Neural progenitor cell (in vitro differentiated cells): Measurements from ENCODE around the gene FGF19. TPM values are rescaled to one million over a fixed set of nuclear protein-coding genes. Genes with fewer than 3 reads are reported as not detected.
A peak's percentile ranks its signal among the peaks of the same experiment; 100 is the strongest.

Experiments
- DNase-seq: peaks from one replicate; pipeline ENCODE4 v3.0.0-alpha.2; 2016; ENCODE audit warnings: low spot score
- H2AFZ ChIP-seq: fragments of 200-600 bp; sonication (generic); replicated peaks from 2 replicates; pipeline ENCODE4 v1.6.1; 2016; ENCODE audit warnings: antibody characterized with exemption
- H3F3A ChIP-seq: fragments of 200-600 bp; sonication (generic); 2 replicates; pipeline ENCODE4 v1.6.1; 2016; ENCODE audit warnings: antibody characterized with exemption, low read depth
- H3K27ac ChIP-seq: fragments of 200-600 bp; sonication (generic); 2 replicates; pipeline ENCODE4 v1.5.1; 2016; ENCODE audit warnings: mild to moderate bottlenecking
- H3K27me3 ChIP-seq: fragments of 200-600 bp; sonication (generic); 2 replicates; pipeline ENCODE4 v1.6.1; 2016; ENCODE audit warnings: mild to moderate bottlenecking, moderate library complexity
- H3K36me3 ChIP-seq: fragments of 200-600 bp; sonication (generic); 2 replicates; pipeline ENCODE4 v1.5.1; 2016
- H3K4me1 ChIP-seq: fragments of 200-600 bp; sonication (generic); 2 replicates; pipeline ENCODE4 v1.6.1; 2016; ENCODE audit warnings: mixed run types
- H3K4me2 ChIP-seq: fragments of 200-600 bp; sonication (generic); 2 replicates; pipeline ENCODE4 v1.6.1; 2016
- H3K4me3 ChIP-seq: fragments of 200-600 bp; sonication (generic); 2 replicates; pipeline ENCODE4 v1.5.1; 2016
- H3K79me2 ChIP-seq: fragments of 200-600 bp; sonication (generic); 2 replicates; pipeline ENCODE4 v1.6.1; 2016; ENCODE audit warnings: low read depth
- H3K9ac ChIP-seq: fragments of 200-600 bp; sonication (generic); 2 replicates; pipeline ENCODE4 v1.6.1; 2016
- H3K9me3 ChIP-seq: fragments of 200-600 bp; sonication (generic); 2 replicates; pipeline ENCODE4 v1.5.1; 2016; ENCODE audit warnings: low read depth
- H4K20me1 ChIP-seq: fragments of 200-600 bp; sonication (generic); 2 replicates; pipeline ENCODE4 v1.6.1; 2016; ENCODE audit warnings: low read depth
- H3K27ac Mint-ChIP-seq: 3 replicates; pipeline ENCODE4 v1.8.0; 2021; ENCODE audit warnings: mixed read lengths
- H3K27me3 Mint-ChIP-seq: 2 replicates; pipeline ENCODE4 v1.8.0; 2022; ENCODE audit warnings: low read depth, mild to moderate bottlenecking, inconsistent platforms, moderate library complexity, mixed read lengths; ENCODE audit not compliant: insufficient read depth
- H3K36me3 Mint-ChIP-seq: 3 replicates; pipeline ENCODE4 v1.8.0; 2021; ENCODE audit warnings: mixed read lengths
- H3K4me1 Mint-ChIP-seq: 3 replicates; pipeline ENCODE4 v1.8.0; 2021; ENCODE audit warnings: mixed read lengths
- H3K4me3 Mint-ChIP-seq: 3 replicates; pipeline ENCODE4 v1.8.0; 2021; ENCODE audit warnings: mild to moderate bottlenecking, moderate library complexity, mixed read lengths
- H3K9me3 Mint-ChIP-seq: 3 replicates; pipeline ENCODE4 v1.8.0; 2020; ENCODE audit warnings: mixed read lengths
- CTCF ChIP-seq: fragments of 200-600 bp; sonication (generic); IDR thresholded peaks from 2 replicates; pipeline ENCODE4 v1.5.1; 2017; ENCODE audit warnings: antibody characterized with exemption, mild to moderate bottlenecking
- EZH2 ChIP-seq: fragments of 200-600 bp; sonication (generic); IDR thresholded peaks from 2 replicates; pipeline ENCODE4 v1.6.1; 2017; ENCODE audit warnings: antibody characterized with exemption, mild to moderate bottlenecking, moderate library complexity
- EZH2phosphoT487 ChIP-seq: fragments of 200-600 bp; sonication (generic); IDR thresholded peaks from 2 replicates; pipeline ENCODE4 v1.6.1; 2017; ENCODE audit warnings: antibody characterized with exemption
- total RNA-seq: library from RNA; depleted of rRNA; stranded (reverse); fragments of >200 nt; gene quantifications from 2 replicates; pipeline ENCODE4 v1.2.3, GENCODE V29; 2015; ENCODE audit warnings: low replicate concordance

Gene FGF19
- total RNA-seq, 1 donor from 2014 or later: not detected

DNA sequence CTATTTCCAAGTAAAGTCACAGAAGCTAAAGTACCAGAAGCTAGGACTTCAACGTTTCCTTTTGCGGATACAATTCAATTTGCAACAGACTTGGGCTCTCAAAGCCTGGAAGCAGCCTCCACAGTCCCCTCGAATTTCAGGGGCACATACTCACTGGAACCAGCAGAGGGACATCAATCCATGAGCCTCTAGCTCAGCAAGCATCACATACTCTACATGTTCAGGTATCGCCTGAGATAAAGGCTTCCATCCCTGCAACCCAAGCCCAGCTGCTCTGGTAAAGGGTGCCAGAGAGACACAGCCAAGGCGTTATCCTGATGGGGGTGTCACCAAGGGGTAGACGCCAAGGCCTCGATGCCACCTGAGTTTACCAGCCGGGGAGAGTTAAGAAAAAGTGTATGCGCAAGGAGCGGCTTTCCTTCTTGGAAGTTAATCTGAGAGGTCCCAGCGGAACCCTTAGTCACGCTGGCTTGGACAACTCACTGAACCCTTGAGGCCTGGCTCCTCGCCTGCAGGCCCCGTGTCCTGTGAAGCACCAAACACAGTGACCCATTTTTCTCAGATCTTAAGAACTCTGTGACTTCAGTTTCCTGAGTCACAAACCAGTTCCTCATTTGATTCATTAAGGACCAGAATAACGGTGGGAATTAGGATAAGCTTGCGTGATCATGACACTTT lies 41.7 kb downstream of the FGF19 start:
- peaks cover 27% of the 10 kb centered on the region for H3F3A ChIP-seq
- peaks cover 7% of the 10 kb centered on the region for H3K27me3 Mint-ChIP-seq
- no peaks in the 10 kb centered on the region for H3K36me3 ChIP-seq
- peaks cover 19% of the 10 kb centered on the region for H3K4me1 ChIP-seq
- H3K4me3 ChIP-seq: no peak overlapping the region
- H3K4me3 Mint-ChIP-seq: no peak overlapping the region
- no peak overlapping the region for H3K9ac ChIP-seq
- no peaks in the 10 kb centered on the region for H3K27me3 ChIP-seq
- peaks cover 49% of the 10 kb centered on the region for H3K4me1 Mint-ChIP-seq
- no peaks in the 10 kb centered on the region for H3K9me3 ChIP-seq
- no peak for TF ChIP-seq EZH2phosphoT487
- TF ChIP-seq CTCF: peak; percentile 51
- no peak for TF ChIP-seq EZH2
- H4K20me1 ChIP-seq: peaks cover 6% of the 10 kb centered on the region
- H3K27ac Mint-ChIP-seq: peak overlapping the region; percentile 61
- H3K79me2 ChIP-seq: no peaks in the 10 kb centered on the region
- DNase-seq: peak; percentile 52
- H3K4me2 ChIP-seq: no peak overlapping the region
- H2AFZ ChIP-seq: no peak overlapping the region
- H3K9me3 Mint-ChIP-seq: no peaks in the 10 kb centered on the region
- H3K36me3 Mint-ChIP-seq: peaks cover 11% of the 10 kb centered on the region
- no peak overlapping the region for H3K27ac ChIP-seq

DNA sequence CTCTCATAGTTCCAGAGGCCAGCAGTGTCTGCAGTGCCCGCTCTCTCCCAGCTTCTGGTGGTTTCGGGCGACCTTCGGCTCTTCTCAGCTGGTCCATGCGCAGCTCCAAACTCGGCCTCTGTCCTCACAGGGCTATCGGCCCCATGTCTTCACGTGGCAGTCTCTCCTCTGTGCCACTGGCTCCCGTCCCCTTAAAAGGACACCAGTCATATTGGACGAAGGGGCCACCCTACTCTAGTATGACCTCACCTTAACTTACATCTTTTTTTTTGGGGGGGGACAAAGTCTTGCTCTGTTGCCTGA lies 42.5 kb downstream of the FGF19 start:
- TF ChIP-seq EZH2: no peak
- no peak for TF ChIP-seq EZH2phosphoT487
- TF ChIP-seq CTCF: no peak
- Histone ChIP-seq H3K9me3 (no peaks in the 10 kb centered on the region), H4K20me1 (peaks cover 6% of the 10 kb centered on the region), H3K36me3 (no peaks in the 10 kb centered on the region), H3K79me2 (no peaks in the 10 kb centered on the region), H3F3A (peaks cover 31% of the 10 kb centered on the region), H3K4me3 (no peak overlapping the region), H3K9ac (no peak overlapping the region), H2AFZ (no peak overlapping the region), H3K4me1 (peaks cover 23% of the 10 kb centered on the region), H3K4me2 (no peak overlapping the region), H3K27ac (no peak overlapping the region), H3K27me3 (no peaks in the 10 kb centered on the region)
- H3K36me3 Mint-ChIP-seq: peaks cover 11% of the 10 kb centered on the region
- H3K4me1 Mint-ChIP-seq: peaks cover 57% of the 10 kb centered on the region
- DNase-seq: no peak
- H3K27me3 Mint-ChIP-seq: peaks cover 7% of the 10 kb centered on the region
- H3K4me3 Mint-ChIP-seq: no peak overlapping the region
- H3K27ac Mint-ChIP-seq: no peak overlapping the region
- no peaks in the 10 kb centered on the region for H3K9me3 Mint-ChIP-seq

GRCh38 chr11:69660001-69660500 lies 43.8 kb downstream of the FGF19 start:
- no peaks in the 10 kb centered on the region for H3K79me2 ChIP-seq
- TF ChIP-seq CTCF (no peak), EZH2 (no peak), EZH2phosphoT487 (no peak)
- Mint-ChIP-seq H3K9me3 (no peaks in the 10 kb centered on the region), H3K4me3 (no peak overlapping the region), H3K36me3 (peaks cover 11% of the 10 kb centered on the region), H3K27ac (peak overlapping the region; percentile 99), H3K27me3 (peaks cover 11% of the 10 kb centered on the region), H3K4me1 (peaks cover 64% of the 10 kb centered on the region)
- H3K4me3 ChIP-seq: no peak overlapping the region
- no peaks in the 10 kb centered on the region for H3K27me3 ChIP-seq
- H3K4me2 ChIP-seq: no peak overlapping the region
- H4K20me1 ChIP-seq: peaks cover 6% of the 10 kb centered on the region
- H2AFZ ChIP-seq: no peak overlapping the region
- H3K4me1 ChIP-seq: peaks cover 23% of the 10 kb centered on the region
- no peaks in the 10 kb centered on the region for H3K36me3 ChIP-seq
- no peak overlapping the region for H3K9ac ChIP-seq
- DNase-seq: no peak
- no peaks in the 10 kb centered on the region for H3K9me3 ChIP-seq
- H3K27ac ChIP-seq: no peak overlapping the region
- H3F3A ChIP-seq: peaks cover 37% of the 10 kb centered on the region
